ENCODE data around the gene RRP1B. TPM values are rescaled to one million over a fixed set of nuclear protein-coding genes. Genes with fewer than 3 reads are reported as not detected.

The RRP1B gene
- total RNA-seq, 1 experiment from 2014 or later = 55.9 TPM

DNA sequence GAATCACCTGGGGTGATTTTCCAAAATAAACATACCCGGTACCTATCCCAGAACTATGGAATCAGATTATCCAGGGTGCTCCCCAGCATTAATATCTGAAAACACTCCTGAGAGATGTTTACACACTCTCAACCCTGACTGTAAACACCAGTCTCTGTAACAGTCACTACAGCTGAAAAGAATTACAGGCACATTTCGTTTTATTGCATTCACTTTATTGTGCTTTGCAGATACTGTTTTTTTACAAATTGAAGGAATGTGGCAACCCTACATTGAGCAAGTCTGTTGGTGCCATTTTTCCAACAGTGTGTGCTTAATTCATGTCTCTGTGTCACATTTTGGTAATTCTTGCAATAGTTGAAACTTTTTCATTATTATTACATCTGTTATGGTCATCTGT, 31.8 kb upstream of the RRP1B start:
- Histone ChIP-seq H3K9me2 (ENCODE audit: insufficient read depth) (no peaks in the 10 kb centered on the region), H2AFZ (ENCODE audit: low read depth, low read length, poor library complexity, severe bottlenecking) (no peak overlapping the region), H3K4me3 (replicated peaks in 1 of 2; ENCODE audit: low read depth in 1 of 2, low read length in 2 of 2) (no peak overlapping the region), H3K4me2 (ENCODE audit: low read length) (no peak overlapping the region), H3K27me3 (ENCODE audit: insufficient read depth, low read length) (no peaks in the 10 kb centered on the region), H3K36me3 (ENCODE audit: control insufficient read depth in 1 of 2, insufficient read depth in 2 of 2, low read length in 2 of 2) (no peaks in the 10 kb centered on the region), H4K20me1 (ENCODE audit: insufficient read depth) (no peaks in the 10 kb centered on the region), H3K4me1 (ENCODE audit: control insufficient read depth in 1 of 2, insufficient read depth in 2 of 2, low read length in 2 of 2) (no peaks in the 10 kb centered on the region), H3K27ac (ENCODE audit: low read depth, low read length) (no peak overlapping the region), H3K79me2 (ENCODE audit: insufficient read depth, low read length) (no peaks in the 10 kb centered on the region), H3K9me3 (ENCODE audit: control insufficient read depth in 1 of 2, insufficient read depth in 1 of 2, low read depth in 1 of 2, low read length in 2 of 2) (no peaks in the 10 kb centered on the region; a peak in 1 of 4 replicates), H3K9ac (ENCODE audit: low read length) (no peak overlapping the region)
- DNase-seq (ENCODE audit: low read depth, low spot score) (no peak), ATAC-seq (no peak)
- BruUV-seq (replicated peaks) = no TSS peak
- RAD21 ChIA-PET (ENCODE audit: low non-redundant PET in 1 of 2, low total read pairs in 2 of 2, uncharacterized antibody in 2 of 2, unreplicated experiment in 2 of 2) = no interaction called here
- intact Hi-C loops (cut with micrococcal nuclease) = no loop called here
- TF ChIP-seq POLR2AphosphoS5 (IDR thresholded peaks at IDR 0.05; ENCODE audit: low read depth, low read length) (no peak), CBX3 (IDR thresholded peaks at IDR 0.05; ENCODE audit: low read depth) (no peak), POLR2A (IDR thresholded peaks at IDR 0.05; ENCODE audit: borderline replicate concordance, extremely low read depth, insufficient read depth, insufficient read length) (no peak), SIN3A (IDR thresholded peaks at IDR 0.05; ENCODE audit: low read depth) (no peak), ELF1 (IDR thresholded peaks at IDR 0.05; ENCODE audit: borderline replicate concordance, low read depth) (no peak), TCF7L2 (IDR thresholded peaks at IDR 0.05; ENCODE audit: borderline replicate concordance, extremely low read depth, insufficient read depth, insufficient read length) (no peak), EZH2 (IDR thresholded peaks at IDR 0.05) (no peak), JUND (IDR thresholded peaks at IDR 0.05) (no peak), FOSL1 (IDR thresholded peaks at IDR 0.05; ENCODE audit: low read depth) (no peak), EZH2phosphoT487 (IDR thresholded peaks at IDR 0.05; ENCODE audit: borderline replicate concordance) (no peak), ZFX (IDR thresholded peaks at IDR 0.05) (no peak), EGR1 (IDR thresholded peaks at IDR 0.05; ENCODE audit: low read depth) (no peak), YY1 (IDR thresholded peaks at IDR 0.05; ENCODE audit: extremely low read depth, insufficient replicate concordance, low read depth, low read length) (no peak), SP1 (IDR thresholded peaks at IDR 0.05; ENCODE audit: low read depth) (no peak)
- TF ChIP-seq, protein P1, sequence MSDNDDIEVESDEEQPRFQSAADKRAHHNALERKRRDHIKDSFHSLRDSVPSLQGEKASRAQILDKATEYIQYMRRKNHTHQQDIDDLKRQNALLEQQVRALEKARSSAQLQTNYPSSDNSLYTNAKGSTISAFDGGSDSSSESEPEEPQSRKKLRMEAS (IDR thresholded peaks at IDR 0.05) = no peak
- TF ChIP-seq, protein P2, sequence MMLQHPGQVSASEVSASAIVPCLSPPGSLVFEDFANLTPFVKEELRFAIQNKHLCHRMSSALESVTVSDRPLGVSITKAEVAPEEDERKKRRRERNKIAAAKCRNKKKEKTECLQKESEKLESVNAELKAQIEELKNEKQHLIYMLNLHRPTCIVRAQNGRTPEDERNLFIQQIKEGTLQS (IDR thresholded peaks at IDR 0.05) = no peak
- TF ChIP-seq, protein P3, sequence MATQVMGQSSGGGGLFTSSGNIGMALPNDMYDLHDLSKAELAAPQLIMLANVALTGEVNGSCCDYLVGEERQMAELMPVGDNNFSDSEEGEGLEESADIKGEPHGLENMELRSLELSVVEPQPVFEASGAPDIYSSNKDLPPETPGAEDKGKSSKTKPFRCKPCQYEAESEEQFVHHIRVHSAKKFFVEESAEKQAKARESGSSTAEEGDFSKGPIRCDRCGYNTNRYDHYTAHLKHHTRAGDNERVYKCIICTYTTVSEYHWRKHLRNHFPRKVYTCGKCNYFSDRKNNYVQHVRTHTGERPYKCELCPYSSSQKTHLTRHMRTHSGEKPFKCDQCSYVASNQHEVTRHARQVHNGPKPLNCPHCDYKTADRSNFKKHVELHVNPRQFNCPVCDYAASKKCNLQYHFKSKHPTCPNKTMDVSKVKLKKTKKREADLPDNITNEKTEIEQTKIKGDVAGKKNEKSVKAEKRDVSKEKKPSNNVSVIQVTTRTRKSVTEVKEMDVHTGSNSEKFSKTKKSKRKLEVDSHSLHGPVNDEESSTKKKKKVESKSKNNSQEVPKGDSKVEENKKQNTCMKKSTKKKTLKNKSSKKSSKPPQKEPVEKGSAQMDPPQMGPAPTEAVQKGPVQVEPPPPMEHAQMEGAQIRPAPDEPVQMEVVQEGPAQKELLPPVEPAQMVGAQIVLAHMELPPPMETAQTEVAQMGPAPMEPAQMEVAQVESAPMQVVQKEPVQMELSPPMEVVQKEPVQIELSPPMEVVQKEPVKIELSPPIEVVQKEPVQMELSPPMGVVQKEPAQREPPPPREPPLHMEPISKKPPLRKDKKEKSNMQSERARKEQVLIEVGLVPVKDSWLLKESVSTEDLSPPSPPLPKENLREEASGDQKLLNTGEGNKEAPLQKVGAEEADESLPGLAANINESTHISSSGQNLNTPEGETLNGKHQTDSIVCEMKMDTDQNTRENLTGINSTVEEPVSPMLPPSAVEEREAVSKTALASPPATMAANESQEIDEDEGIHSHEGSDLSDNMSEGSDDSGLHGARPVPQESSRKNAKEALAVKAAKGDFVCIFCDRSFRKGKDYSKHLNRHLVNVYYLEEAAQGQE (IDR thresholded peaks at IDR 0.05; ENCODE audit: low read depth) = no peak
- POLR2A ChIA-PET = no interaction called here
- CTCF ChIA-PET = no interaction called here
